Adrenal gland (tissue), 12 donors: Measurements from ENCODE around the gene IRX3. TPM values are rescaled to one million over a fixed set of nuclear protein-coding genes. Genes with fewer than 3 reads are reported as not detected.

Source experiments
- DNase-seq, 7 donors: peaks; one replicate each; pipeline ENCODE4 v3.0.0-alpha.2; 2019 to 2020
- H3K27ac ChIP-seq, 5 donors: fragments of 200-600 bp; sonication (generic) in 4 of 5; 1 replicate in 3 of 5; 2 replicates in 2 of 5; pipeline versions ENCODE4 v1.5.1 to v1.8.0; 2016 to 2020; ENCODE audit warnings: mild to moderate bottlenecking in 1 of 5
- H3K27me3 ChIP-seq: fragments of 200-600 bp; 2 replicates; pipeline ENCODE4 v1.8.0; 2021
- H3K36me3 ChIP-seq, 2 donors: fragments of 200-600 bp; replicated peaks in 1 of 2; 1 replicate in 1 of 2; 2 replicates in 1 of 2; pipeline versions ENCODE4 v1.5.1 to v1.8.0; 2018 to 2022
- H3K4me1 ChIP-seq, 2 donors: fragments of 200-600 bp; replicated peaks in 1 of 2; 1 replicate in 1 of 2; 2 replicates in 1 of 2; pipeline versions ENCODE4 v1.5.1 to v1.8.0; 2018 to 2021
- H3K4me3 ChIP-seq, 4 donors: fragments of 200-600 bp; sonication (generic) in 3 of 4; one replicate each; pipeline ENCODE4 v1.5.1; 2016 to 2018
- H3K9me3 ChIP-seq, 3 donors: fragments of 200-600 bp; sonication (generic) in 1 of 3; replicated peaks in 1 of 3; 1 replicate in 2 of 3; 2 replicates in 1 of 3; pipeline versions ENCODE4 v1.5.1 to v1.8.0; 2016 to 2021
- POLR2A ChIP-seq, 2 donors: fragments of 450-650 bp; IDR thresholded peaks; one replicate each; pipeline ENCODE4 v1.6.1; 2017; ENCODE audit warnings: antibody characterized with exemption in 2 of 2, mild to moderate bottlenecking in 2 of 2, moderate library complexity in 1 of 2
- WGBS, 4 donors: extraction: QIAGEN DNeasy Blood & Tissue Kit in 2 of 4; methylation state at CpG; one replicate each; pipeline versions ENCODE4 v1.1.5 to v1.1.7; 2013 to 2017; 5-methylcytosine and 5-hydroxymethylcytosine counted together
- intact Hi-C, 2 donors: fragments of 100-400 bp; cut with DNase I; formaldehyde crosslinking; loops; one replicate each; pipeline versions ENCODE4 v1.14.1 to v1.15.0; 2022 to 2023
- polyA plus RNA-seq, 3 donors: library from polyadenylated mRNA; stranded (reverse); fragments of 200-250 nt in 2 of 3; fragments of 350-450 nt in 1 of 3; fragmentation: Illumina TruSeq in 1 of 3; extraction: RNeasy Lipid Tissue Mini Kit (QIAGEN cat#74804) in 1 of 3; gene quantifications; one replicate each; pipeline ENCODE4 v1.2.3, GENCODE V29; 2013 to 2014
- total RNA-seq, 9 donors: library from RNA; depleted of rRNA in 4 of 9; stranded (reverse); fragments of >200 nt in 4 of 9; fragments of 120-200 nt in 1 of 9; fragmentation: NEBNext Ultra II Directional in 1 of 9; extraction: Animal tissue kit (Norgen Biotek cat#: 25700) in 1 of 9; gene quantifications; one replicate each; pipeline versions ENCODE4 v1.1.0 to v1.2.4, GENCODE V29; 2013 to 2023
- TF ChIP-seq, protein P1 (sequence below), 6 experiments: fragments of 450-650 bp in 4 of 6; fragments of 200-600 bp in 2 of 6; sonication (generic) in 1 of 6; IDR thresholded peaks; 1 replicate in 5 of 6; 2 replicates in 1 of 6; pipeline versions ENCODE4 v1.5.1 to v1.8.0; 2016 to 2021; ENCODE audit warnings: antibody characterized with exemption in 6 of 6, mild to moderate bottlenecking in 2 of 6, moderate library complexity in 1 of 6
- donor health status: healthy with polysubstance abuse.
- donor health status: Bipolar disorder and iron deficiency.
- donor health status: DM: yes; HTN: yes; CAD: no.
- donor health status: DM: no; HTN: no; CAD: no.
- donor health status: DM: no; HTN: no; CAD: no.
- donor health status: DM: yes; HTN: yes; CAD: no.

The IRX3 gene
- total and polyA plus RNA-seq, 12 donors = 1.4 to 18.6 (median 9.4) TPM

DNA sequence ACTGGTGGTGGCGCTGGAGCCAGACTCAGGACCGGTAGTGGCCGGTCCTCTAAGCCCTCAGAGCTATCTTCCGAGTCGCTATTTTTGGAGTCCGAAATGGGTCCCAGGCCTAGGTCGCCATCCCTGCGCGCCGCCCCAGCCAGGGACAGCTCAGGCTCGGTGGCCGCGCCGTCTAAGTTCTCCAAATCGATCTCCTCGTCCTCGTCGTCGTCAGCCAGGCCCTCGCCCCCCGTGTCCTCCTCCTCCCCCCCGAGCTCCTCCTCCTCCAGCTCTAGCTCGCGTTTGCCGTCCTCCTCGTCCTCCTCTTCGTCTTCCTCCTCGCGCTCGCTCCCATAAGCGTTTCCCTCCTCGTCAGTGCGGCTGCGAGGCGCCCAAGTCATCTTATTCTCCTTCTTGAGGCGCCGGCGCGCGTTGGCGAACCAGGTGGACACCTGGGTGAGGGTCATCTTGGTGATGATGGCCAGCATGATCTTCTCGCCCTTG lies 1.6 kb downstream of the IRX3 start:
- Histone ChIP-seq H3K9me3 (no peaks in the 10 kb centered on the region), H3K36me3 (no peaks in the 10 kb centered on the region), H3K4me3 (peak overlapping the region in 2 of 4 donors; percentile 22 to 61), H3K27me3 (peaks cover 77% of the 10 kb centered on the region), H3K4me1 (peaks cover 14 to 27% of the 10 kb centered on the region in 2 donors), H3K27ac (peak overlapping the region in 2 of 5 donors; percentile 57 to 88)
- intact Hi-C loops = loop anchor here (5.0 to 10.0 kb wide), 2 partner anchors 647 to 650 kb away; partner anchors contain the start of gene IRX5 (in 2 of the 2)
- TF ChIP-seq, protein P1, sequence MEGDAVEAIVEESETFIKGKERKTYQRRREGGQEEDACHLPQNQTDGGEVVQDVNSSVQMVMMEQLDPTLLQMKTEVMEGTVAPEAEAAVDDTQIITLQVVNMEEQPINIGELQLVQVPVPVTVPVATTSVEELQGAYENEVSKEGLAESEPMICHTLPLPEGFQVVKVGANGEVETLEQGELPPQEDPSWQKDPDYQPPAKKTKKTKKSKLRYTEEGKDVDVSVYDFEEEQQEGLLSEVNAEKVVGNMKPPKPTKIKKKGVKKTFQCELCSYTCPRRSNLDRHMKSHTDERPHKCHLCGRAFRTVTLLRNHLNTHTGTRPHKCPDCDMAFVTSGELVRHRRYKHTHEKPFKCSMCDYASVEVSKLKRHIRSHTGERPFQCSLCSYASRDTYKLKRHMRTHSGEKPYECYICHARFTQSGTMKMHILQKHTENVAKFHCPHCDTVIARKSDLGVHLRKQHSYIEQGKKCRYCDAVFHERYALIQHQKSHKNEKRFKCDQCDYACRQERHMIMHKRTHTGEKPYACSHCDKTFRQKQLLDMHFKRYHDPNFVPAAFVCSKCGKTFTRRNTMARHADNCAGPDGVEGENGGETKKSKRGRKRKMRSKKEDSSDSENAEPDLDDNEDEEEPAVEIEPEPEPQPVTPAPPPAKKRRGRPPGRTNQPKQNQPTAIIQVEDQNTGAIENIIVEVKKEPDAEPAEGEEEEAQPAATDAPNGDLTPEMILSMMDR (IDR thresholded peaks at IDR 0.05) = no peak
- no peak for TF ChIP-seq POLR2A (IDR thresholded peaks at IDR 0.05)
- peak in 1 of 7 donors; percentile 48 for DNase-seq
- WGBS, 4 donors = 0 to 6% (median 4%) methylated on average over 2 to 42 of the region's 42 CpGs

DNA sequence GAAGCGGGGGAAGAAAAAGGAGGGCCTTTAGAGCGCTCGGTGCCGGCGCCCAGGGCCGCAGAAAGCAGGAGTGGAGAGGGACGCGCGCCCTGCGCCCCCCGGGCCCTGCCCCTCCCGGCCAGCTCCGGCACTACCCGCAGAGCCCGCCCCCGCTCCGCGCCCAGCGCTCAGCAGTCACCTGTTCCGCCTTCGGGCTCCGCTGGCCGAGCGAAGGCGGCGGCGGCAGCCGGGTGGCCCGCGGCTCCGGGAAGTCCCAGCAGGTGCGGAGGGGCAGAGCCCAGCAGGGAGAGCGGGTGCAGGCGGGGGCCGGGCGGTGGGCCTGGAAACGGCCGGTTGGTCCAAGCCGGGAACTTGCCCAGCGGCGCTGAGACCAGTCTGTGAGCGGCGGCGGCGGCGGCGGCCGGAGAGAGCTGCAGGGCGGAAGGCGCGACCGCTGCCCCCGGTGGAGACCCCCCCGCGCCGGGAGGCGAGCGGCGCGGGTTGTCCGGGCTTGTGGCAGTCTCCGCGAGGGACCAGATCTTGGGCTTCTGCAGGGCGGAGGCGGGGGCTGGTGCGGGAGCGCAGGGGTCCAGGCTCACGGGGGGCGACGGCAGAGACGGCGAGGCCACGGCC lies 2.2 kb downstream of the IRX3 start:
- H3K27ac ChIP-seq = peak overlapping the region in 2 of 5 donors; percentile 3 to 88
- peak in 1 of 7 donors; percentile 15 for DNase-seq
- H3K27me3 ChIP-seq = peaks cover 74% of the 10 kb centered on the region
- peaks cover 14 to 27% of the 10 kb centered on the region in 2 donors for H3K4me1 ChIP-seq
- no peaks in the 10 kb centered on the region for H3K36me3 ChIP-seq
- no peak for TF ChIP-seq POLR2A (IDR thresholded peaks at IDR 0.05)
- TF ChIP-seq, protein P1 (IDR thresholded peaks at IDR 0.05) = no peak
- H3K9me3 ChIP-seq = no peaks in the 10 kb centered on the region
- intact Hi-C loops = loop anchor here in 1 of 2 donors (10.0 kb wide), 1 partner anchor 650 kb away; the partner anchor contains the start of gene IRX5
- peak overlapping the region in 2 of 4 donors; percentile 0 to 61 for H3K4me3 ChIP-seq
- 0 to 8% (median 3%) methylated on average over 8 to 73 of the region's 73 CpGs for WGBS, 4 donors

DNA sequence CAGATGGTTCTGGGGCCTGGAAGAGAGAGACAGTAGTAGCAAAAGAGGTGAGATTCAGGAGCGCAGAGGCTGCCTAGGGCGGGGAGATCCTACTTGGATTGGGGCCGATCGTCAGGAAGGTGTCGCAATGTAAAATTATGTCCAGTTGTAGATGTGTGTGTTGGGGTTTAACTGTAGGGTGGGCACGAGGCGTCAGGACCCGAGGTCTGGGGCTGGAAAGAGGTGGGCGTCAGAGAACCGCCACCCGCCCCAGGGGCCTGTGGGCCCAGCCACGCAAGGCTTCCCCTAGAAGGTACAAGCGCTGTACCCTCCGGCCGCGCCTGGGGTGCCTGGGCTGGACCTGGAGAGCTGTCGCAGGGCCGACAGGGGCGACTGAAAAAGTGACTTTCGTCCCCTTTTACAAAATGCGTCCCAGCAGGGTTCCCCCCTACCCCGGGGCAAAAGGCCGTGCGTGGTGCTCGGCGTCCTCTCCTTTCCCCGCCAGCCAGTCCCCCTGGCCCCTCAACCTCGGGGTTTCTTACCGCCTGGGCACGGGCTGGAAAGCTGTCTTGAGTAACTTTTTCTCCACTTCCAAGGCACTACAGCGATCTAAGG lies 2.8 kb downstream of the IRX3 start:
- intact Hi-C loops = loop anchor here in 1 of 2 donors (10.0 kb wide), 1 partner anchor 651 kb away; the partner anchor contains the start of gene IRX5
- DNase-seq = peak in 1 of 7 donors; percentile 46
- H3K27ac ChIP-seq = peak overlapping the region in 2 of 5 donors; percentile 3 to 88
- H3K4me3 ChIP-seq = peak overlapping the region in 2 of 4 donors; percentile 3 to 61
- H3K27me3 ChIP-seq = peaks cover 68% of the 10 kb centered on the region
- H3K36me3 ChIP-seq = no peaks in the 10 kb centered on the region
- H3K4me1 ChIP-seq = peaks cover 14 to 27% of the 10 kb centered on the region in 2 donors
- H3K9me3 ChIP-seq = no peaks in the 10 kb centered on the region
- 10 to 17% (median 11%) methylated on average over 23 to 31 of the region's 31 CpGs for WGBS, 4 donors
- TF ChIP-seq, protein P1 (IDR thresholded peaks at IDR 0.05) = no peak
- no peak for TF ChIP-seq POLR2A (IDR thresholded peaks at IDR 0.05)
